Activated effector memory CD4-positive, alpha-beta T cell treated with anti-CD3 and anti-CD28 coated beads, Interleukin-2, amount 50 U/mL, for 16 hours (primary cell): ENCODE results near the gene ILF2.

ENCODE experiments used
- DNase-seq: peaks from one replicate; pipeline ENCODE4 v3.0.0-alpha.2; 2020

The ILF2 gene

GRCh38 chr1:153647346-153647714, 23.5 kb downstream of the ILF2 start:
- peak; percentile 36 for DNase-seq

GRCh38 chr1:153646672-153647345, 24.0 kb downstream of the ILF2 start:
- DNase-seq: peak; percentile 25

- DNase-seq: no peak
Observed at GRCh38 chr1:153643816-153644215, 27.0 kb downstream of the ILF2 start.

- DNase-seq: peak; percentile 61
Observed at GRCh38 chr1:153643100-153643499, 27.7 kb downstream of the ILF2 start.

- DNase-seq: peak; percentile 30
Observed at GRCh38 chr1:153642161-153642560, 28.6 kb downstream of the ILF2 start.

- no peak for DNase-seq
Observed at GRCh38 chr1:153640861-153641260, 29.9 kb downstream of the ILF2 start.

- DNase-seq: peak; percentile 8
Observed at GRCh38 chr1:153640213-153640612, 30.6 kb downstream of the ILF2 start.

GRCh38 chr1:153639280-153639679, 31.5 kb downstream of the ILF2 start:
- peak; percentile 10 for DNase-seq

- peak; percentile 16 for DNase-seq
Observed at GRCh38 chr1:153638261-153638660, 32.5 kb downstream of the ILF2 start.

GRCh38 chr1:153636312-153636711, 34.5 kb downstream of the ILF2 start:
- no peak for DNase-seq

- DNase-seq: no peak
Observed at GRCh38 chr1:153635872-153636271, 34.9 kb downstream of the ILF2 start.

- DNase-seq: peak; percentile 99
Observed at GRCh38 chr1:153633754-153634665, 36.8 kb downstream of the ILF2 start, which contains the start of gene CHTOP. Gene CHTOP (plus strand): TSS chr1:153634066. CDS start chr1:153636589, 2,523 bp downstream.

- no peak for DNase-seq
Observed at GRCh38 chr1:153633161-153633753, 37.5 kb downstream of the ILF2 start.

- no peak for DNase-seq
Observed at GRCh38 chr1:153631047-153632022, 39.5 kb downstream of the ILF2 start.

- no peak for DNase-seq
Observed at GRCh38 chr1:153630384-153630783, 40.4 kb downstream of the ILF2 start.

GRCh38 chr1:153629971-153630370, 40.8 kb downstream of the ILF2 start:
- no peak for DNase-seq

GRCh38 chr1:153629343-153629665, 41.5 kb downstream of the ILF2 start:
- DNase-seq: peak; percentile 44

GRCh38 chr1:153628638-153629342, 42.0 kb downstream of the ILF2 start:
- DNase-seq: peak; percentile 60

- DNase-seq: peak; percentile 52
Observed at GRCh38 chr1:153627715-153628626, 42.8 kb downstream of the ILF2 start, which contains the start of gene S100A1. Gene S100A1 (plus strand): TSS chr1:153628434. CDS start chr1:153630522, 2,088 bp downstream.

GRCh38 chr1:153626904-153627714, 43.7 kb downstream of the ILF2 start, which contains the start of gene S100A13:
Gene S100A13 (minus strand): TSS chr1:153627505. CDS start chr1:153626472, 1,033 bp downstream.
- DNase-seq: peak; percentile 60
